WERI-Rb-1 (cell line): ENCODE results near the gene IL1RAPL1.

Source experiments
- DNase-seq: peaks from one replicate; pipeline ENCODE4 v3.0.0-alpha.2; 2020
- H3K27ac ChIP-seq: fragments of 250-450 bp; sonication (Bioruptor Pico); 2 replicates; pipeline ENCODE4 v1.5.1; 2020; ENCODE audit warnings: mild to moderate bottlenecking, moderate library complexity
- H3K27me3 ChIP-seq: fragments of 250-450 bp; sonication (Bioruptor Pico); 2 replicates; pipeline ENCODE4 v1.5.1; 2021; ENCODE audit warnings: mild to moderate bottlenecking, low read depth, moderate library complexity; ENCODE audit not compliant: insufficient read depth, severe bottlenecking
- H3K36me3 ChIP-seq: fragments of 250-450 bp; sonication (Bioruptor Pico); 2 replicates; pipeline ENCODE4 v1.5.1; 2020; ENCODE audit warnings: mild to moderate bottlenecking, moderate library complexity
- H3K4me3 ChIP-seq: 2 replicates; pipeline ENCODE4 v1.5.1; 2011; ENCODE audit warnings: low read depth, mild to moderate bottlenecking, control low read depth, low read length
- H3K9me3 ChIP-seq: fragments of 250-450 bp; sonication (Bioruptor Pico); 2 replicates; pipeline ENCODE4 v1.5.1; 2021; ENCODE audit warnings: mild to moderate bottlenecking, moderate library complexity; ENCODE audit not compliant: severe bottlenecking
- TF ChIP-seq, protein P1 (sequence below): IDR thresholded peaks from 2 replicates; pipeline ENCODE4 v1.5.1; 2011; ENCODE audit warnings: low read depth, mild to moderate bottlenecking, control low read depth, inconsistent platforms, low read length

Gene IL1RAPL1

DNA sequence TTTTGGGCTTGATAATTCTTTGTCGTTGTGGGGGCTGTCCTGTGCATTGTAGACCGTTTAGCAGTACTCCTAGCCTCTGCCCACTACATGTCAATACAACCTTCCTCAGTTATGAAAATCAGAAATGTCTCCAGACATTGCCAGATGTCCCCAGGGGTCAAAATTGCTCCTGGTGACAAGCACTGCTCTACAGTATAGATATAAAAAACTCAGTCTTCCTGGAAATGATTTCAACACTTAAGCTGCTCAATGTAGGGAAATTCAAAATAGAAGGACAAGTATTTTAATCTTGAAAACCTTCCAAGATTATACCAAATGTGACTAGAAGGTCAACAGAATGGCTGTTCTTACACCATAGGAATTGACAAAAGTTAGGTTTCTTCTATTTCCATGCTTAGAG, 1339.4 kb downstream of the IL1RAPL1 start:
- Histone ChIP-seq H3K36me3 (no peaks in the 10 kb centered on the region), H3K27ac (no peak overlapping the region), H3K4me3 (no peak overlapping the region), H3K27me3 (no peaks in the 10 kb centered on the region), H3K9me3 (no peaks in the 10 kb centered on the region)
- DNase-seq, result no peak
- TF ChIP-seq, protein P1, sequence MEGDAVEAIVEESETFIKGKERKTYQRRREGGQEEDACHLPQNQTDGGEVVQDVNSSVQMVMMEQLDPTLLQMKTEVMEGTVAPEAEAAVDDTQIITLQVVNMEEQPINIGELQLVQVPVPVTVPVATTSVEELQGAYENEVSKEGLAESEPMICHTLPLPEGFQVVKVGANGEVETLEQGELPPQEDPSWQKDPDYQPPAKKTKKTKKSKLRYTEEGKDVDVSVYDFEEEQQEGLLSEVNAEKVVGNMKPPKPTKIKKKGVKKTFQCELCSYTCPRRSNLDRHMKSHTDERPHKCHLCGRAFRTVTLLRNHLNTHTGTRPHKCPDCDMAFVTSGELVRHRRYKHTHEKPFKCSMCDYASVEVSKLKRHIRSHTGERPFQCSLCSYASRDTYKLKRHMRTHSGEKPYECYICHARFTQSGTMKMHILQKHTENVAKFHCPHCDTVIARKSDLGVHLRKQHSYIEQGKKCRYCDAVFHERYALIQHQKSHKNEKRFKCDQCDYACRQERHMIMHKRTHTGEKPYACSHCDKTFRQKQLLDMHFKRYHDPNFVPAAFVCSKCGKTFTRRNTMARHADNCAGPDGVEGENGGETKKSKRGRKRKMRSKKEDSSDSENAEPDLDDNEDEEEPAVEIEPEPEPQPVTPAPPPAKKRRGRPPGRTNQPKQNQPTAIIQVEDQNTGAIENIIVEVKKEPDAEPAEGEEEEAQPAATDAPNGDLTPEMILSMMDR, result no peak

DNA sequence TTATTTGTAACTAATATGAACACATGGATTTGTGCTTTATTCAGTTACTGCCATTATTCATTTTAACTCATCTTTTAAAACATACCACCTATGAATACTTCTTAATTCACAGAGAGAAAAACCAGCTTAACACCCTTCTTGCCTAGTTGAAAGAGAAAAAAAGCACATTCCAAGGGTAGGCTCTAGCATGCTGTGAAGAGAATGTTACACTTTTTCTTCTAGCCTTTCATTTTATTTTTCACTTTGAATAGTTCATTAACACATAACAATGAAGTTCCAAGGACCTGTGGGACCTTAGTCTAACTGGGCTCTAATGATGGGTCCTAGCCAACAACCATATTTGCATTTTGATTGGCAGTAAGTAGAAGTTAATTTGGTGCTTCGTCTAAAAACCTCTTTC, 1348.2 kb downstream of the IL1RAPL1 start:
- H3K27me3 ChIP-seq, result peaks cover 12% of the 10 kb centered on the region
- H3K27ac ChIP-seq, result no peak overlapping the region
- no peak overlapping the region for H3K4me3 ChIP-seq
- no peaks in the 10 kb centered on the region for H3K36me3 ChIP-seq
- DNase-seq, result no peak
- TF ChIP-seq, protein P1, result no peak
- H3K9me3 ChIP-seq, result no peaks in the 10 kb centered on the region

DNA sequence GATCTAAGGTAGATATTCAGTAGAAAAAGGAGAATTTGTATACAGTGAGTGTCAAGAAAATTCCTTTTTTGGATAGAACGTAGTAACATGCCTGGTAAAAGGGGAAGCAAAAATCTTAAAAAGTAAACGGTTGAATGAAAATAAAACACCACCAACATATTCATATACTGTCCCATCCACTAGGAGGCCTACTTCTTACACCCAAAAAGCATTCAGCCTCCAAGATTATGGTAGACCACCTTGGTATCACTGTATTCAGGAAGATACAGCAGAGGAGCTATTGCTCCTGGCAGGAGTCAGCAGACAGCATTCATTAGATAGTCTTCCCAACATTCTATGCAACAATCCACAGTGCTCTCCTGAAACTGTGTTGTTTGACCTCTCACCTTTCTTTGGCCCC, 1353.5 kb downstream of the IL1RAPL1 start:
- H3K27ac ChIP-seq, result no peak overlapping the region
- H3K9me3 ChIP-seq, result no peaks in the 10 kb centered on the region
- DNase-seq, result no peak
- H3K4me3 ChIP-seq, result no peak overlapping the region
- TF ChIP-seq, protein P1, result no peak
- H3K27me3 ChIP-seq, result peaks cover 17% of the 10 kb centered on the region
- no peaks in the 10 kb centered on the region for H3K36me3 ChIP-seq

DNA sequence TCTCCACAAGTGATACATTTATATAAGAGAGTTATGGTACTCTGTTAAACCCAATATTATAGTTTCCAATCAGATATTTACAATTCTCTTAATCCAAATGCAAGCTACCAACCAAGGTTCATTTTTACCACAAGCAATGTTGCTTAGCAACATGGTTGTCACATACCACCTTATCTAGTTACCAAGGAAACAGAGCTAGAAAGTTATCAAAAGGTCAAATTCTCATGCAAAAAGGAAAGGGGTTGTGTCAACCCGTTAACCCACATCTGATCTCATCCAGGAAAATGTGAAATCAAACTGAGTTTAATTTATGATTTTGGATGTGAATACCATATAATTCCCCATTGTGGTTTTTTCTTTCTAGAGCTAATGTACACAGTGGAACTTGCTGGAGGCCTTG, 1354.0 kb downstream of the IL1RAPL1 start:
- Histone ChIP-seq H3K27ac (no peak overlapping the region), H3K9me3 (no peaks in the 10 kb centered on the region), H3K36me3 (no peaks in the 10 kb centered on the region), H3K27me3 (peaks cover 17% of the 10 kb centered on the region), H3K4me3 (no peak overlapping the region)
- TF ChIP-seq, protein P1, result no peak
- DNase-seq, result no peak

DNA sequence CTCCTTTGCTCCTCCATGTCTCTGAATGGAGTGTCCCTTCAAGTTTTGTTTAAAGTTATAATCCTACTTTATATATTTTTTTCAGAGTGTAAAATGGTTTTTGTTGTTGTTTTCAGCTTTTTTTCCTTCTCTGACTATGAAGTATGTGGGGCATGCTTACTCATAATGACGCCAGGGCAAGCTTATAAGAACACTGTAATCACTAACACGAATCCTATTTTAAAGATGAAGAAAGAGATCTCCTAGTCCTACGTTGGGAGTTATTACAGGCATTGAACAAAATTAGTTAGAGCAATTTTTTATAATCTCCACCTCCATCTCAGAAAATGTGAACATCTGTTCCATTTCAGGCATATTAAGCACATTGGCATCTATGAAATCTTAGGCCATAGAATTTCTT, 1360.0 kb downstream of the IL1RAPL1 start:
- no peaks in the 10 kb centered on the region for H3K36me3 ChIP-seq
- TF ChIP-seq, protein P1, result no peak
- no peak for DNase-seq
- H3K9me3 ChIP-seq, result no peaks in the 10 kb centered on the region
- H3K27me3 ChIP-seq, result peaks cover 6% of the 10 kb centered on the region
- no peak overlapping the region for H3K4me3 ChIP-seq
- no peak overlapping the region for H3K27ac ChIP-seq

DNA sequence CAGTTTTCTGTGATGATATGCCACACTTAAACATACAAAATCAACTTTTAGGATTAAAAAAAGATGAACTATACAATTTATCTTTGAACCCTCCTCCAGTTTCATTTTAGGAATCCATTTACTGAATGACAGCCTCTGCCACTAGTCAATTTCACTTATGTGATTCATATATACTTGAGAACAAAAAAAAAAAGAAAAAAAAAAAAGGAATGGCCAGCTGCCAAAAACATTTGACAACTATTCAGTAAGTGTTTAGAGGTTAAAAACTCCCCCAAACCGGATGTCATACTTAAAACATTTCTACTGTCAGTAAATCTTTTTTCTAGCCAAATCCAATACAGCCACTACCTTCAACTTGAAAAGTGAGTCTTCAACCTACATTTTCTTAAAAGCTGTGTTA, 1361.4 kb downstream of the IL1RAPL1 start:
- H3K9me3 ChIP-seq, result no peaks in the 10 kb centered on the region
- no peak overlapping the region for H3K4me3 ChIP-seq
- TF ChIP-seq, protein P1, result no peak
- no peak for DNase-seq
- no peak overlapping the region for H3K27ac ChIP-seq
- H3K36me3 ChIP-seq, result no peaks in the 10 kb centered on the region
- peaks cover 4% of the 10 kb centered on the region for H3K27me3 ChIP-seq
